GM20431 (cell line): ENCODE data around the gene HEPACAM2.

Experiments
- in situ Hi-C: fragments of 300-500 bp; cut with MseI, MboI; formaldehyde crosslinking; loops from one replicate; pipeline ENCODE4 v1.15.0; 2020; ENCODE audit warnings: low sequenced_read_pairs; ENCODE audit not compliant: unreplicated experiment

The HEPACAM2 gene

DNA sequence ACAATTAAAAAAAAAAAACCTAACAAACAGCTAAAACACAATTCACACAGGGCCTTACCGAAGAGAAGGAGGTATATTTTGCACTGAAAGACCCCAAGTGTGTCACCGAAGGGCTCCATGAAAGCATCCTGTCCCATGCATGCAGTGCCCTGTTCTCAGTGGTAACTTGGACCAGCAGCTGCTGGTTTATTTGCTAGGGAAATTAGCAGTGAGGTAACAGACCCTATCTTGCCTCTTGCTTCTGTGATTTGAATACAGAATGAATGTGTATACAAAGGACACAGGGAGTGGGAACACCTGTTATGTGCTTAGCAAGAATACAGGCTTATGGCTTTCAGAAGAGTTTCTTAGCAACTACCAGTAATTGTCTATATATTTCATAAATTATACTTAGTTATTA is at the start of gene HEPACAM2:
Gene HEPACAM2, minus strand, starts transcription at position 160 of the 400 bp plus-strand sequence.
- in situ Hi-C loops = loop anchor here (25.0 kb wide), 1 partner anchor 336 kb away; the partner anchor contains the start of gene CALCR

DNA sequence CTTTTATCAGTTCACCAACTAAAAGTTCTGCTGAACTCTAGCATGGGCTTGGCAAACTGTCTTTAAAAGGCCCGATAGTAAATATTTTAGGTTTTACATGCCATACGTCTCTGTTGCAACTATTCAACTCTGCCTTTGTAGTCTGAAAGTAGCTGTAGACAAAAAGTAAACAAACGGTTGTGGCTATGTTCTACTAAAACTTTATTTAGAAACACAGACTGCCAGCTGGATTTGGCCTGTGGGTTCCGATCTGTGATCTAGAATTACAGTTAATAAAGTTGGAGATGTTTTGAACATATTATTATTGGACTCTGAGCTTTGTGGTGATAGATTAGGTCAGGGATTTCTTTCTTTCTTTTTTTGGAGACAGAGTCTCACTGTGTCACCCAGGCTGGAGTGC is 39.0 kb upstream of the HEPACAM2 start:
- in situ Hi-C loops = no loop called here

DNA sequence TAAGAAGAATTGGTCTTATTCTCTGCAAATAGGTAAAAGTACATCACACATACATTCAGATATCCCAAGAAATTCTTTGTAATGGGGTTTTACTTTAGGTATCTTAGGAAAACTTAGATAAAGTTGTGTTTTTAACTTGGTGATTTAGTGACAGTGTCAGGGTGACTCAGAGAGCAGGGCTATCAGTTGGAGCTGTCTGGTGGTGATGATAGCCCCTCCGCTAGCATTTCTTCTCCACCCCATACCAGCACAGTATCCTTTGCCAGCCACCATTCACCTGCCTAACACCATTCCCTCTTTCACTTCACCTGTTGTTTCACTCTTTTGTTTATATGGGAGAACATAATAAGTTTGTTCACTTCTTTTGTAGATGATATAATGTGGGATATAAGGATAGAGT is 36.3 kb upstream of the HEPACAM2 start:
- in situ Hi-C loops = no loop called here

DNA sequence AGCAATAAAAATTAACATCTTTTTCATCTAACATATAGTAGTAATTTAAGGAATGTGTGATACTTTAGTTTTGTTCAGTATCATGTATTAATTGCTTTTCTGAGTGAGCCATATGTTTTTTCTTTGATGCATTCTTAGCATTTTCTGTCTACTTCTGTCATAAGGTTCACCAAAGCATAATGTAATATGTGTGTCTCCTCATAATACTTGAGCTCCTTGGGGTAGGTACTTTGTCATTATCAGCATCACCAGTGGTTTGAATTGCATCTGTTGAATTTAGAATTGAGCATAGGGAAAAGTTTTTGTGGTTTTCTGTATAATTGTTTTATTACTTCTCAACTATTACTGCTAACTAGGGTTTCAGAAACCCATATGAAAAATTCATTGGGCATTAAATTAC is 32.4 kb upstream of the HEPACAM2 start:
- in situ Hi-C loops = no loop called here

DNA sequence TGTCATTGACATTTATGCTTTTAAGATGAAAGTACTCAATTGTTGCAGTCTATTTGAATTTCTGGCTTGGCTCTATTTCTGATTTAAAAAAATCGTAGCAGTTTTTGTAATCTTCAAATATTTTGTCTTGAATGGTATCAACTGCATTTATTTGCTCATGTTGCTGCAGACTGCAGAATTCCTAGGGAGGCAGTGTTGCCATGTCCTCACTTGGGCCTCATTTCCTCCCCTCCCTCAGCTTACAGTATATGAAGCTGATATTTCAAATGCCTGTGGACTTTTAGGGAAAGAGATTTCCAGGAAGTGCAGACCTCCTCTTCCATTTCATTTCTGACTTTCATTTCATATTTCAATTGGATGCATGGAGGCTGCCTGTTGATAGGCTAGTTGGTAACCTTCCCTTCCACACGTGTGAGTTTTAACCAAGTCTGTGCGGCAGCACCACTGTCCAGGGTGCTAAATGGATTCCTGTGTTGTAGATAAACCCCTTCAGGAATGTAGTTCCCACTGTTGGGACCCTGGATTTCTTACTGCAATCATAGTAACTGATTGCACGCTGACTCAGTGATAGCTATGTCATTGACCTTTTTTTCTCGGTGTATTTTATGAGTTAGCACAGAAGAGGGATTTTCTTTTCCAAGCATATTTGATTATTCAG is 23.4 kb upstream of the HEPACAM2 start:
- in situ Hi-C loops = loop anchor here (25.0 kb wide), 1 partner anchor 313 kb away; the partner anchor contains the start of gene CALCR

DNA sequence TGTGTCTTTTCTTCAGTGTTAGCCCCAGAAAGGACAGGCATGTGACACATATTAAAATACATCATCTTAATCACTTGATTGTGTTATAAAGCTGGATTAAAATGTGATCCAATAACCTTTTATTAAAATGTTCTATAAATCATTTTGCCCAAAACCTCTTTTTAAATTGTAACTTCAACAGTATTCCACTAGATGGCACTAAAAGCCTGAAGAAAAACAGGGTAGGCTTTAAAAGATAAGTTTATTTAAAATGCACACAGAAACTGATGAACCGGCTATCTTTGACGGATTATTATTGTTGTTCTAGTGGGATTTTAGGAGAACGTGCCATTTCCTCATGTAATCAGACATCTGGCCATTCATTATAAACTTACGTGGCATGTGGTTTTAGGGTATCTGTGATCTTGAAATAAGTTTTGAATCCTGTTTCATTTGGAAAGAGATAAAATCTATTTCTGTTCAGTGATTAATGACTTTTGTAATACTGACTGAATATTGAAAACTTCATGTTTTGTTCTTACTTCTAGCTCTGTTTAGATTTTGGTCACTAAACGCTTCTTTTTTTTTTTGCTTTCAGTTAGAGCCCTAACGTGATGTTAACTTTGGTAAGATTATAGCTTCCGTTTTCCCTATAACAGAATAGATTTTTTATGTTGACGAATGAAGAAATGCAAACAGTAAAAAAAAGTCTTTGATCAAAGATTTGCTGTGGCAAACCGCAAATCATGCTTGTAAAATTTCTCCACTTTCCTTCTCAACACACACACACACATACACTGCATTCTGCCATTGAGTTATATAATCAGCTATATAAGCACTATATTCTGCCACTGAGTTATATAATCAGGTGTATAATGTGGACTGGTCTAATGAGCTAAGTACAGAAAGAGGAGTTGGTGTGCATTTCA is 19.5 kb upstream of the HEPACAM2 start:
- in situ Hi-C loops = loop anchor here (25.0 kb wide), 1 partner anchor 317 kb away; the partner anchor contains the start of gene CALCR

DNA sequence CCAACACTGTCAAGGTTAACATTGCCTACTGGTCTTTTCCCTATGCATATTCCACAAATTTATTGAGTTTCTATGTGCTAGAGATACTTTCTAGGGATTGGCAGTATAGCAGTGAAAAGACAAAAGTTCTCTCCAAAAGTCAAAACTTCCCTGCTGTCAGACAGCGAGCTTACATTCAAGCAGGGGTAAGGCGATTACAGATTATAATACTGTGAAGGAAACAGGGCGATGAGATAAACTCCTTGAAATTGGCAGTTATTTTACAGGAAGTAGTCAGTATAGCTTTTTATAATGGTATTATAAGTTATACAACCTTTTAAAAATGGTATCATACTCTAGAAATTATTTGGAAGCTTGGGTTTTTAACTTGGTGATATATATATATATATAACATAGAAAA is 15.8 kb upstream of the HEPACAM2 start:
- in situ Hi-C loops = loop anchor here (25.0 kb wide), 1 partner anchor 320 kb away; the partner anchor contains the start of gene CALCR

DNA sequence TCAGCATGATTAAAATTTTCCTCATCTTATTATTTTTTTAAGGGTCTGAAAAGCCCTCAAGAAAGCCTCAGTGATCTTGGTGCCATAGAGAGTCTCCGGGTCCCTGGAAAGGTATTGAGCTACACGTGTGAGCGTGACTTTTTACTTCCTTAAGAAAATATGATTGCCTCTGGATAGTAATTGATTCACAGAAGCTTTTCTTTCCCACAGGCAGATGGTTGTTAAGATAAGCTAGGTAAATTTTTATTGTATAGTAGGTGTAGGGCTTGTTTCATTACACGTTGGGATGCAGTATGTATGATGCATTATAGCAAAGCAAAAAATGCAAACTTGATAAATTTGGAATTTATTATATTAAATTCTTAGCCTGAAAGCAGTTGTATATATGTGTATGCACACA is 13.6 kb upstream of the HEPACAM2 start:
- in situ Hi-C loops = loop anchor here (25.0 kb wide), 1 partner anchor 322 kb away; the partner anchor contains the start of gene CALCR

DNA sequence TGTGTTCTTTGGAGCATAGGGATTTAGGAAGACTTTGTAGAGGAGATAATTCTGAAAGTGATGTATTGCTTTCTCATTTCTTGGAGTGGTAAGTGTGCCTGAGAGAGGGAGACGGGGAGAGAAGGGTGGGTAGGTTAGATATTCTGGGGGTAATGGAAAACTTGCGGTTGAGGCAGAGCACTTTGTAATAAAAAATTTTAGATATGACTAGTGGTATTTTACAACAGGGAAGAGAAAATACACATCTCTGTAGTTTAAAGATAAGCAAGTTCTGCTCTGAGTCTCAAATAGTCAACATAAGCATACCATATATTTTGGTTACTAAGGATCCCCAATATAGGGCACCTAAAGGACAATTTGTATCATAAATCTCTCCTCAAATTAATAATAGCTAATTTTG is 12.5 kb upstream of the HEPACAM2 start:
- in situ Hi-C loops = loop anchor here (25.0 kb wide), 1 partner anchor 324 kb away; the partner anchor contains the start of gene CALCR

DNA sequence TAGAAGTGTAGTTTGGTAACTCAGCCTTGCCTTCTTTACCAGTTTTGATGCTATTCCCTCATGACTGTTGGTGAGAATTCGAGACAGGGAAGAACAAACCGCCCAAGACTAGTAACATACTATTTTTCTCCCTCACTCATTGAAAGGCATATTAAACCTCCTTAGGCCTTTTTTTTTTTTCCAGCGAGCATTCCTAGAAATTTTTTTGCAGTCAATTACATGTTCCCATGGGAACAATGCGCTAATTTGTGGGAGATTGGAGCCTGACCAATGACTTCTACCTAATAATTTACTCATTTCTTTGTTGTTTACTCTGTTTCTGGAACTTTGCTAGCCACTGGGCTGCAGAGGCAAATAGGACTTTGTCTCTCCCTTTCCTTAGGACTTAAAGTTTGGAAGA is 11.9 kb upstream of the HEPACAM2 start:
- in situ Hi-C loops = loop anchor here (25.0 kb wide), 1 partner anchor 324 kb away; the partner anchor contains the start of gene CALCR

DNA sequence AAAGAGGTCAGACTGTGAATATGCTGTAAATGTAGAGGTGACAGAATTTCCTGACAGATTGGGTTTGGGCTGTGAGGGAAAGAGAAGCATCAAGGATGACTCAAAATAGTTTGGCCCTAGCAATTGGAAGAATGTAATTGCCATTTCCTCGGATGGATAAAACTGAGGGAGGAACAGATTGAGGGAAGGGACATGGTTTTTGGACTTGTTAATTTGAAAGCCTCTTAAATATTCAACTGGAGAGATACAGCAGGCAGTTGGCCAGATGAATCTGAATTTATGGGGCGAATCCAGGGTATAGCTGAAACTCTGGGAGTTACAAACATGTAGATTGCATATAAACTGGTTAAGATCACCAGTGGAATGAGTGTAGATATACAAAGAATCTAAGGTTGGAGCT is 9.3 kb upstream of the HEPACAM2 start:
- in situ Hi-C loops = loop anchor here (25.0 kb wide), 1 partner anchor 327 kb away; the partner anchor contains the start of gene CALCR

DNA sequence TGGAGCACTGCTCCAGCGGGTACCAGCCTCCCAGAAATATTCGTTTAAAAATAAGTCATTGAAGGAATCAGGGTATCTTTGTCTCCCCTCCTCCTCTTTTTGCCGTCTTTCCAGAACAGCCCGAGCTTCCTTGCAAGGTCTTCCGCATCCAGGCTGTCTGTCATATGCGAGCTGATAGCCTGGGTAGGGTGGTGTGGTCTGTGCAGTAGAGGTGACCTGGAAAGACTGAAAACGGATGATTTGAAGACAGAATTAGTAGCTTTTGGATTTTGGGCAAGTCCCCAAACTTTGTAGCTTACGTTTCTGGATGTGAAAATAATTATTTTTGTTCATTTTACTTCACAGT is 6.4 kb upstream of the HEPACAM2 start:
- in situ Hi-C loops = loop anchor here (25.0 kb wide), 1 partner anchor 330 kb away; the partner anchor contains the start of gene CALCR

DNA sequence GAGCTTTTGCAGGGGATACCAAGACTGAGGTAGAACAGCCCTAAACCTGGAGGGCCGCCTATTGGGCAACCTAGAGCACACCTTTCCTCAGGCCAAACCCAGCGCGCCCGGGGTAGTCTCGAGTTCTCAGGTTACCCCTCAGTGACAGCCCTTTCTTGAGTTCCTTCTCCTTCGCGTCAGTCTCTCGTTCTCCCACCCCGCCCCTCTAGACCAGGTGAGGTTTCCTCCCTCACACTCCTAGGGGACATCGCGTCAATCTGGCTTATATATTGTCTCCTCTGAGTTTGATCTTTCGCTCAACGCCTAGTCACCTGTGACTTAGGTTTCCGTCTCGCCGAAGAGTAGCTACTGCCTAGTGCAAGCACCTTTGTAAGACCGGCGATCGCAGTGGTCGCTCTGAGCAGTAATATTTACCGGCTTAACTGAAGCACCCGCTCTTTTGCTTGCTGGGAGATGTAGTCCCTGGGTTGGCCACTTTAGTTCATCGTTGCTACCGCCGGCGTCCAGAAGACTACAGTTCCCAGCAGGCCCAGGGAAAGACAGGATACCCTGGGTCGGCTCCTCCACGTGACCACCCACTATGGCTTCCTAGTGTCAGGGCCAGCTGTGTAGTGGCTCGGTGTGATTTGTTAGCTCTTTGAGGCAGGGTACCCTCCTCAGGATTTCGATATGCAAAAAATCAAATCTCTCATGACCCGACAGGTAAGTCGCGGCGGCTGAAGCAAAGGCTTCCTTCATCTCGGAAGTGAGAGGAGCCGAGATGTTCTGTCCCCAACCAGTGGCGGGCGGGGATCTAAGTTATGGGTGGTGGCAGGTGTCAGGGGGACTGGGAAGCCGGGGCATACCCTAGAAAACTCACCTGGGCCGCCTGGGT is 5.8 kb upstream of the HEPACAM2 start, which contains the start of gene VPS50:
Gene VPS50, plus strand, starts transcription at position 568 of the 874 bp plus-strand sequence. Its CDS starts 102 bp downstream, at position 670.
- in situ Hi-C loops = loop anchor here (25.0 kb wide), 1 partner anchor 330 kb away; the partner anchor contains the start of gene CALCR

DNA sequence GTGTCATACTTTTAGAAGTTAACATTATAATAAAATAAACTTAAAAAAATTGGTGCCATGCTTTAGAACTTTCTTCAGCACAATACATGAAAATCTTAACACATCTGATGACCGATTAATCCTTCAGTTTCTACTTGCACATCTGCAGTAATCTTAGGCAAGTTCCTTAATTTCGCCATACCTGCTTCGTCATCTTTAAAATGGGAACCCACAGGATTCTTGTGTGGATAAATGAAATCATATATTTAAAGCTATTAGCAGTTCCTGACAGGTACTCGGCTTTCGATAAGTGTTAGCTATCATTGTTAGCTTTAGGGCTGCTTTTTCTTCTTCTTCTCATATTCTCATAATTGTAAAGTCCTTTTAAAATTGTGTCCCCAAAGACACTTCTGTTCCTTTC is 5.0 kb upstream of the HEPACAM2 start:
- in situ Hi-C loops = loop anchor here (25.0 kb wide), 1 partner anchor 331 kb away; the partner anchor contains the start of gene CALCR

DNA sequence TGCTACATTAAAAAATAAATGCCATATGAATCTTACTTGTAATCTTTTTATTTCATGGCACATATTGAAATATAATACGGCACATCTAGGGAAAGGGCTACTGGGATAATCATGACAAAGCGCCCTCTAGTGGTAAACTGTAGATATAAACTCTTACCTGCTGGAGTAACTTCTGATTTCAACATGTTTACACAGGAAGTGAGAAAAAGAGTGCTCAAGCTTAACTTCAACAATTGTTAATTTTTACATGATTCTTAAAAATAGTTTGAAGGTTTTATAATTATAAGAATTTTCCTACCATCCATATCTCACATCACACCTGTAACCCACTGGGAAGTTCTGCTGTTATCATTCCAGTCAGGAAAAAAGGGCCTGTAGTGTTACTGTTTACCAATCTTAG is 2.0 kb upstream of the HEPACAM2 start:
- in situ Hi-C loops = loop anchor here (25.0 kb wide), 1 partner anchor 334 kb away; the partner anchor contains the start of gene CALCR

DNA sequence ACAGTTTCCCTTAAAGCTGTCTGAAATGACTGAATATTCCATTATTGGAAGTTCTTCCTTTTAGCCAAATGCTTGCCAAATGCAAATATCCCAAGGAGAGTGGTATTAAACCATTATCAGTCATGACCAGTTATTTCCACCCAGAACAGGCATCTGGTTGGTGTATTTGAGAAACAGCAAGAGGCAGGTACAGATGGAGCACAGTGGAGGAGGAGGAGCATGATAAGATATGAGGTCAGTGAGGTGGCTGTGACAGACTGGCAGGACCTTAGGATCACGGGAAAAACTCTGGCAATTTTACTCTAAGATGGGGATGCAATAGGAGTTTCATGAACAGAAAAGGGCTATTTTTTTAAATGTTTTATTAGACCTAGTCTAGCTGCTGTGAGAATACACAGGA is 6.4 kb downstream of the HEPACAM2 start:
- in situ Hi-C loops = loop anchor here (25.0 kb wide), 1 partner anchor 133 kb away; no protein-coding TSS in a partner anchor

DNA sequence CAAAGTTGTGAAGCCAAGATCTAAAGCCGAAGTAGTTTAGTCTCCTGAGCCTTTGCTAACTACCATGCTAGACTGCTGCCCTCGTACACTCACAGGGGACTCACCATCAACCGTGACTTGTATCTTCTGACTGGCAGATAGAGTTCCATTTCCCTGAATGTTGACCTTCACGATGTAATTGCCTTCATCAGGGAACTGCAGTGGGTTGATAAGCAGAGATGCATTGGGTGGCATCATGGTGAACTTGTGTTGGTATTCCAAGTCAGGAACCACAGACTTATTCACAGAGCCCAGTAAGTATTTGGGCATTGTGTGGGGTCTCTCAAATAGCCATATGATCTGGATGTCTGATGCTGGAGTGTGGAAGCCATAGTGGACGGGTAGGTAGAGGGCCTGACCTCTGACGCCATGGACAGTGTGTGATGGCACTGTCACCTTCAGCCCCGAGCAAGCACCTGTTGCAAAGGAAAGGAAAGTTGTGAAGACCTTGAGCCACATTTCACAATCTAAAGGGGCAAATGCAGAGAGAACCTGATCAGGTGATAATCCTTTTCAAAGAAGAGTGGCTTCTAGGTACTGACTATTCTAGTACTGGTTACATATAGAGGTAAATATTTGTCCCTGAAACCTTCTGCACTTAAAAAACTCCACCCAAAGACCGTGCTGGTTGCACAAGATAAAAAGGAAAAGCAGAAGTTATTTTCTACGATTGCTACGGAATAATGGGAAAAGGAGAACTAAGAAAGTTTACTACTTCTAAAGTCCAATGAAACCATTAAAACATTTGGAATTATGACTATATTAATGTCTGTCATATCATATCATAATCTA is 7.1 kb downstream of the HEPACAM2 start:
- in situ Hi-C loops = loop anchor here (25.0 kb wide), 1 partner anchor 132 kb away; no protein-coding TSS in a partner anchor

DNA sequence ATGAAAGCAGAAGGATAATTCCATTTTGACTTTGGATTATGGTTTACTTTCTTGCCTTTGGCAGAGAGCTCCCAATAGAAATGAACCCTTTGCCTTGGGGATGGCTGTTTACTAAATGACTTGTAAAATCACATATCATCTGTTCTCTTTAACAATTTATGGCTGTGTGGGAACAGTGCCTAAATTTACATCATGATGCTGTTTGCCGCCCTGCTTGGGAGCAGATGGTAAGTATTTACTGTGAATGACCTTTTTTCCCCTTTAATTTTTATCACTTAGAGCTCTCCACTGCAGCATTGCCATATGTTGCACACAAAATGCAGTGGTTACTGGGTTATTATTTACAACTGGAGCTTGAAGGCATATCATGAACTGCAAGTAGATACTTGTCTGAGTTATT is 13.4 kb downstream of the HEPACAM2 start:
- in situ Hi-C loops = loop anchor here (25.0 kb wide), 1 partner anchor 126 kb away; no protein-coding TSS in a partner anchor
